Left ventricle myocardium inferior (tissue), 1 donor: Measurements from ENCODE around the gene ANLN. TPM values are rescaled to one million over a fixed set of nuclear protein-coding genes. Genes with fewer than 3 reads are reported as not detected.

ENCODE experiments used
- DNase-seq: peaks from one replicate; pipeline ENCODE4 v3.0.0-alpha.2; 2020
- H3K27ac ChIP-seq: fragments of 200-600 bp; replicated peaks from 2 replicates; pipeline ENCODE4 v1.8.0; 2021
- H3K27me3 ChIP-seq: fragments of 200-600 bp; 2 replicates; pipeline ENCODE4 v1.8.0; 2021; ENCODE audit warnings: low read depth
- H3K36me3 ChIP-seq: fragments of 200-600 bp; 2 replicates; pipeline ENCODE4 v1.8.0; 2021
- H3K4me1 ChIP-seq: fragments of 200-600 bp; 2 replicates; pipeline ENCODE4 v1.8.0; 2021
- H3K4me3 ChIP-seq: fragments of 200-600 bp; 2 replicates; pipeline ENCODE4 v1.8.0; 2021; ENCODE audit warnings: mild to moderate bottlenecking, moderate library complexity
- H3K9me3 ChIP-seq: fragments of 200-600 bp; replicated peaks from 2 replicates; pipeline ENCODE4 v1.8.0; 2021
- intact Hi-C: fragments of 100-400 bp; cut with micrococcal nuclease; formaldehyde crosslinking; loops from one replicate; pipeline ENCODE4 v1.11.0; 2022
- total RNA-seq: library from RNA; stranded (reverse); fragmentation: NEBNext Ultra II Directional; extraction: Animal tissue kit (Norgen Biotek cat#: 25700); gene quantifications from one replicate; pipeline ENCODE4 v1.2.1, GENCODE V29; 2021
- TF ChIP-seq, protein P1 (sequence below): fragments of 200-600 bp; IDR thresholded peaks from 2 replicates; pipeline ENCODE4 v1.8.0; 2021; ENCODE audit warnings: antibody characterized with exemption, mild to moderate bottlenecking, borderline replicate concordance
- donor health status: DM: no; HTN: yes; CAD: no; lungs with severe emphysema.

Gene ANLN
- total RNA-seq, 1 donor from 2014 or later, result 2.1 TPM

- Histone ChIP-seq H3K27ac (no peak overlapping the region), H3K27me3 (no peaks in the 10 kb centered on the region), H3K9me3 (no peaks in the 10 kb centered on the region), H3K36me3 (no peaks in the 10 kb centered on the region), H3K4me1 (no peaks in the 10 kb centered on the region), H3K4me3 (no peak overlapping the region)
- DNase-seq, result no peak
- intact Hi-C loops, result no loop called here
- TF ChIP-seq, protein P1, sequence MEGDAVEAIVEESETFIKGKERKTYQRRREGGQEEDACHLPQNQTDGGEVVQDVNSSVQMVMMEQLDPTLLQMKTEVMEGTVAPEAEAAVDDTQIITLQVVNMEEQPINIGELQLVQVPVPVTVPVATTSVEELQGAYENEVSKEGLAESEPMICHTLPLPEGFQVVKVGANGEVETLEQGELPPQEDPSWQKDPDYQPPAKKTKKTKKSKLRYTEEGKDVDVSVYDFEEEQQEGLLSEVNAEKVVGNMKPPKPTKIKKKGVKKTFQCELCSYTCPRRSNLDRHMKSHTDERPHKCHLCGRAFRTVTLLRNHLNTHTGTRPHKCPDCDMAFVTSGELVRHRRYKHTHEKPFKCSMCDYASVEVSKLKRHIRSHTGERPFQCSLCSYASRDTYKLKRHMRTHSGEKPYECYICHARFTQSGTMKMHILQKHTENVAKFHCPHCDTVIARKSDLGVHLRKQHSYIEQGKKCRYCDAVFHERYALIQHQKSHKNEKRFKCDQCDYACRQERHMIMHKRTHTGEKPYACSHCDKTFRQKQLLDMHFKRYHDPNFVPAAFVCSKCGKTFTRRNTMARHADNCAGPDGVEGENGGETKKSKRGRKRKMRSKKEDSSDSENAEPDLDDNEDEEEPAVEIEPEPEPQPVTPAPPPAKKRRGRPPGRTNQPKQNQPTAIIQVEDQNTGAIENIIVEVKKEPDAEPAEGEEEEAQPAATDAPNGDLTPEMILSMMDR, result no peak
Observed at GRCh38 chr7:36406156-36406555, 16.5 kb downstream of the ANLN start.

GRCh38 chr7:36407636-36408550 lies 18.2 kb downstream of the ANLN start:
- Histone ChIP-seq H3K4me3 (no peak overlapping the region), H3K27ac (no peak overlapping the region), H3K36me3 (no peaks in the 10 kb centered on the region), H3K27me3 (no peaks in the 10 kb centered on the region), H3K4me1 (no peaks in the 10 kb centered on the region), H3K9me3 (no peaks in the 10 kb centered on the region)
- TF ChIP-seq, protein P1, result no peak
- no peak for DNase-seq
- intact Hi-C loops, result no loop called here

DNA sequence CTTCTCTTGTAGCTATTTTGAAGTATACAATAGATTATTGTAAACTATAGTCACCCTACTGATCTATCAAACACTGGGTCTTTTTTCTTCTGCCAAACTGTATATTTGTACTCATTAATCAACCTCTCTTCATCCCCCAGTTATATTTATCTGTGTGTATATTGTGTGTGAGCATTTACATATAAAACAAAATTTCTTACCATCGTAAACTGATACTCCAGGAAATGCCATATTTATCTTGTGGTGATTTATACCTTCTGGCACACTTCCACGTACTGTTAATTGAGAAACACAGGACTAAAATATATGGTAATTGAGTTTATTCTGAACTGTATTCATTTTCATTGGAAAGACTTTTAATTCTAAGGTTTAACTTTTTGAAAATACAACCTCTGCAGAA lies 18.9 kb downstream of the ANLN start:
- H3K9me3 ChIP-seq, result no peaks in the 10 kb centered on the region
- no peak for DNase-seq
- no peak overlapping the region for H3K4me3 ChIP-seq
- intact Hi-C loops, result no loop called here
- TF ChIP-seq, protein P1, result no peak
- no peaks in the 10 kb centered on the region for H3K36me3 ChIP-seq
- no peak overlapping the region for H3K27ac ChIP-seq
- H3K4me1 ChIP-seq, result no peaks in the 10 kb centered on the region
- no peaks in the 10 kb centered on the region for H3K27me3 ChIP-seq

- no peak for DNase-seq
- intact Hi-C loops, result no loop called here
- Histone ChIP-seq H3K4me1 (no peaks in the 10 kb centered on the region), H3K36me3 (no peaks in the 10 kb centered on the region), H3K27ac (no peak overlapping the region), H3K9me3 (no peaks in the 10 kb centered on the region), H3K27me3 (no peaks in the 10 kb centered on the region), H3K4me3 (no peak overlapping the region)
- TF ChIP-seq, protein P1, result no peak
Observed at GRCh38 chr7:36409180-36409579, 19.5 kb downstream of the ANLN start.

DNA sequence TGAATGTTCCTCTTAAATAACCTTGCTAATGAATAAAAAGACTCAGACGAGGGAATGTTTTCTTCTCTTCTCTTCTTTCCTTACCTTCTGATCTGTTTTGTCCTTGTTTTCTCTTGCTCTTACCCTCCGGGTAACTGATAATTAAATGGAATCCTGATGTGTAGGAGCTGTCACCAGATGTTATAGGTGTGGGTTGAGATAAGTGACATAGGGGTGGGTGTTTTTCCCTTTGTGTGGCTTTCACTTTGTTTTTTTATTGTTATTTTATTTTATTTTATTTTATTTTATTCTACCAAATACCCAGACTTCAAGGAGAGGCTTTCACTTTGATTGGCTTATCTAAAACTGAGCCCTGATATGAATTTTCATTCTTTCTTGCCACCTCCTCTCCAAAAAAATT lies 25.5 kb downstream of the ANLN start:
- intact Hi-C loops, result no loop called here
- Histone ChIP-seq H3K4me3 (no peak overlapping the region), H3K4me1 (no peaks in the 10 kb centered on the region), H3K9me3 (no peaks in the 10 kb centered on the region), H3K27ac (no peak overlapping the region), H3K27me3 (no peaks in the 10 kb centered on the region), H3K36me3 (no peaks in the 10 kb centered on the region)
- no peak for DNase-seq
- TF ChIP-seq, protein P1, result no peak
